Gastroesophageal sphincter (tissue), 4 donors: ENCODE measurements around the gene EEFSEC. TPM values are rescaled to one million over a fixed set of nuclear protein-coding genes. Genes with fewer than 3 reads are reported as not detected.

Experiments
- ATAC-seq: fragments of 150-250 bp; one replicate; pipeline ENCODE4 v1.9.1; 2016; ENCODE audit warnings: mild to moderate bottlenecking, moderate library complexity
- H3K27ac ChIP-seq, 4 donors: fragments of 200-600 bp; sonication (generic) in 3 of 4; 1 replicate in 3 of 4; 2 replicates in 1 of 4; pipeline ENCODE4 v1.5.1; 2016 to 2019
- H3K27me3 ChIP-seq: fragments of 200-600 bp; sonication (generic); one replicate; pipeline ENCODE4 v1.5.1; 2019
- H3K36me3 ChIP-seq, 2 donors: fragments of 200-600 bp; sonication (generic); one replicate each; pipeline ENCODE4 v1.5.1; 2019; ENCODE audit warnings: control low read depth in 1 of 2
- H3K4me1 ChIP-seq, 3 donors: fragments of 200-600 bp; sonication (generic); 1 replicate in 2 of 3; 2 replicates in 1 of 3; pipeline ENCODE4 v1.5.1; 2016 to 2019; ENCODE audit warnings: control low read depth in 2 of 3
- H3K4me3 ChIP-seq, 2 donors: fragments of 200-600 bp; sonication (generic); one replicate each; pipeline ENCODE4 v1.5.1; 2019; ENCODE audit warnings: mild to moderate bottlenecking in 1 of 2, moderate library complexity in 1 of 2
- H3K9me3 ChIP-seq, 3 donors: fragments of 200-600 bp; sonication (generic); one replicate each; pipeline ENCODE4 v1.5.1; 2017 to 2019; ENCODE audit warnings: control low read depth in 2 of 3
- EP300 ChIP-seq: sonication (generic); formaldehyde crosslinking; IDR thresholded peaks from one replicate; pipeline ENCODE4 v1.6.1; 2017; ENCODE audit warnings: antibody characterized with exemption, mild to moderate bottlenecking
- POLR2A ChIP-seq, 2 donors: fragments of 450-650 bp; IDR thresholded peaks; one replicate each; pipeline ENCODE4 v1.6.1; 2017; ENCODE audit warnings: antibody characterized with exemption in 2 of 2, mild to moderate bottlenecking in 2 of 2, moderate library complexity in 1 of 2
- POLR2AphosphoS5 ChIP-seq: sonication (generic); formaldehyde crosslinking; IDR thresholded peaks from one replicate; pipeline ENCODE4 v1.6.1; 2017; ENCODE audit warnings: antibody characterized with exemption
- WGBS, 2 donors: methylation state at CpG; one replicate each; pipeline ENCODE4 v1.1.5; 2018; ENCODE audit warnings: low coverage in 1 of 2; 5-methylcytosine and 5-hydroxymethylcytosine counted together
- total RNA-seq, 4 donors: library from RNA; depleted of rRNA; stranded (reverse); fragments of >200 nt; gene quantifications; one replicate each; pipeline ENCODE4 v1.1.0, GENCODE V29; 2016
- TF ChIP-seq, protein P1 (sequence below), 4 experiments: fragments of 200-600 bp in 2 of 4; fragments of 450-650 bp in 2 of 4; sonication (generic) in 1 of 4; IDR thresholded peaks; one replicate each; pipeline ENCODE4 v1.5.1; 2017 to 2019; ENCODE audit warnings: antibody characterized with exemption in 4 of 4, mild to moderate bottlenecking in 2 of 4, moderate library complexity in 2 of 4

The EEFSEC gene
- total RNA-seq, 4 donors from 2014 or later: 5.8 to 16.5 (median 11.4) TPM

DNA sequence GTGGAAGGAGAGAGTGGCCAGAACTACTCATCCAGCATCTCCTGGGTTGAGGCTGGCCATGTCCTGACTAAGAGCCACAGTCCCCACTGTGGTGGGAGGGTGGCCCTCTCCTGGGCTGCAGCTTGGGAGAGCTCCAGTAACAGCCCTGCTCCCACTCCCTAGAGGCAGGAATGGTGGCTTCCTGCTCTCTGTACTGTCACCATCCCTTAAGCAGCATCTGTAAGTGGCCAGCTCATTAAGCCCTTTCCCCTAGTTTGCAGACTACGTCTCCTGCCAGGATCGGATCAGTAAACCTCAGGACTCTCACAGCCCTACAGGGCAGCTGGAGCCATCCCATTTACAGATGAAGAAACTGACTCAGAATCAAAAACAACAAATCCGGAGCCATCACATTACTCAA lies 282.9 kb downstream of the EEFSEC start:
- H3K9me3 ChIP-seq: no peaks in the 10 kb centered on the region
- WGBS, 2 donors: 73% methylated on average over 2 of the region's 3 CpGs; no CpG with 5 or more reads in 1 of the 2 donors
- no peaks in the 10 kb centered on the region for H3K36me3 ChIP-seq
- H3K27ac ChIP-seq: no peak overlapping the region
- peaks cover 0 to 15% (median 9%) of the 10 kb centered on the region in 3 donors for H3K4me1 ChIP-seq
- TF ChIP-seq POLR2AphosphoS5 (no peak), POLR2A (IDR thresholded peaks at IDR 0.05) (no peak), EP300 (no peak)
- TF ChIP-seq, protein P1, sequence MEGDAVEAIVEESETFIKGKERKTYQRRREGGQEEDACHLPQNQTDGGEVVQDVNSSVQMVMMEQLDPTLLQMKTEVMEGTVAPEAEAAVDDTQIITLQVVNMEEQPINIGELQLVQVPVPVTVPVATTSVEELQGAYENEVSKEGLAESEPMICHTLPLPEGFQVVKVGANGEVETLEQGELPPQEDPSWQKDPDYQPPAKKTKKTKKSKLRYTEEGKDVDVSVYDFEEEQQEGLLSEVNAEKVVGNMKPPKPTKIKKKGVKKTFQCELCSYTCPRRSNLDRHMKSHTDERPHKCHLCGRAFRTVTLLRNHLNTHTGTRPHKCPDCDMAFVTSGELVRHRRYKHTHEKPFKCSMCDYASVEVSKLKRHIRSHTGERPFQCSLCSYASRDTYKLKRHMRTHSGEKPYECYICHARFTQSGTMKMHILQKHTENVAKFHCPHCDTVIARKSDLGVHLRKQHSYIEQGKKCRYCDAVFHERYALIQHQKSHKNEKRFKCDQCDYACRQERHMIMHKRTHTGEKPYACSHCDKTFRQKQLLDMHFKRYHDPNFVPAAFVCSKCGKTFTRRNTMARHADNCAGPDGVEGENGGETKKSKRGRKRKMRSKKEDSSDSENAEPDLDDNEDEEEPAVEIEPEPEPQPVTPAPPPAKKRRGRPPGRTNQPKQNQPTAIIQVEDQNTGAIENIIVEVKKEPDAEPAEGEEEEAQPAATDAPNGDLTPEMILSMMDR (IDR thresholded peaks at IDR 0.05): no peak
- no peak for ATAC-seq
- H3K27me3 ChIP-seq: peaks cover 85% of the 10 kb centered on the region
- no peak overlapping the region for H3K4me3 ChIP-seq

DNA sequence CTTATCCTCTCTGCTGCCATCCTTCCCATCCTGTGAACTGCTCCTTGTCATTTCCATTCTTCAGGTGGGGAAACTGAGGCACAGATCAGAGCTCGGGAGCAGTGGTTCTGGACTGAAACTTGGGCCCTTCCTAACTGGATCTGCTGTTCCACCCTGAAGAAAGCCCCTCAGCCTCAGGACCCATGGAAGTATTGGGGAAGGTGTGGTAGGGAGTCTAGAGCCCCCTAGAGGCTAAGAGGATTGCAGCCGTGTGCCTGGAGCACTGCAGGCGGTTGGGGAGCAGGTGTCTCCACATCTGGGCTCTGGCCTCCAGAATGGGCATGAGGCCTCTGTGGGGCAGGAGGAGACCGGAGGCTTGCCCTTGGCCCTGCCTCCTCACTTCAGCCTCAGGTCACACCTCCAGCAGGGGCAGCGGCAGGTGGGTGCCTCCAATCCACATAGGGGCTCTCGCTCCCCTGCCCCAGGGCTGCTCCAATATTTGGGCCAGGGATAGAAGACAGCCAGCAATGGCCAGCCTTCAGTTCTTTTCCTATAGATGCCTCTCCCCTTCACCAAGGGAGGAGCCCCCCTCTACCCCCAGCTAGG lies 285.3 kb downstream of the EEFSEC start:
- WGBS, 2 donors: 20% methylated on average over 1 of the region's 6 CpGs; no CpG with 5 or more reads in 1 of the 2 donors
- Histone ChIP-seq H3K27me3 (peaks cover 65% of the 10 kb centered on the region), H3K27ac (no peak overlapping the region), H3K4me3 (no peak overlapping the region), H3K4me1 (no peaks in the 10 kb centered on the region), H3K36me3 (no peaks in the 10 kb centered on the region), H3K9me3 (no peaks in the 10 kb centered on the region)
- no peak for ATAC-seq
- no peak for TF ChIP-seq POLR2A (IDR thresholded peaks at IDR 0.05)
- no peak for TF ChIP-seq POLR2AphosphoS5
- TF ChIP-seq, protein P1 (IDR thresholded peaks at IDR 0.05): no peak
- no peak for TF ChIP-seq EP300

DNA sequence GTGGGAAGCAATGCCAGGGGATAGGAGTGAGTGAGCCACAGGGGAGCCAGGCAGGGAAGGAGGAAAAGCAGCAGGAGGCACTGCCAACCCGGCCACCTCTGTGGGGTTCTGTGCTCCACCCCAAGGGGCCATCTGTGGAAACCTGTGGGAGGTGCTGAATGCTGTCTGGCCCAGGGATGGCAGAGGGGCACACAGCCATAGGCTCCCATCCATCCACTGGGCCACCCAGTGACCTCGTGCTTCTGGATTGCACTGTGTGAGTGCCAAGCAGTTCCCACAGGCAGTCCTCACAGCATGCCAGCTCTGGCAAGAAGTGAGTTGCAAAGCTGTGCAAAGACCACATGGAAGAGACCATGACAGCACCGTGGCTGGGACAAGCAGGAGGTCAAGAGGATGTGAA lies 285.9 kb downstream of the EEFSEC start:
- Histone ChIP-seq H3K9me3 (no peaks in the 10 kb centered on the region), H3K4me3 (no peak overlapping the region), H3K4me1 (no peaks in the 10 kb centered on the region), H3K27ac (no peak overlapping the region), H3K36me3 (no peaks in the 10 kb centered on the region), H3K27me3 (peaks cover 65% of the 10 kb centered on the region)
- WGBS, 2 donors: 45% methylated on average over 2 of the region's 3 CpGs; no CpG with 5 or more reads in 1 of the 2 donors
- TF ChIP-seq, protein P1 (IDR thresholded peaks at IDR 0.05): no peak
- TF ChIP-seq POLR2AphosphoS5: no peak
- TF ChIP-seq EP300: no peak
- no peak for ATAC-seq

DNA sequence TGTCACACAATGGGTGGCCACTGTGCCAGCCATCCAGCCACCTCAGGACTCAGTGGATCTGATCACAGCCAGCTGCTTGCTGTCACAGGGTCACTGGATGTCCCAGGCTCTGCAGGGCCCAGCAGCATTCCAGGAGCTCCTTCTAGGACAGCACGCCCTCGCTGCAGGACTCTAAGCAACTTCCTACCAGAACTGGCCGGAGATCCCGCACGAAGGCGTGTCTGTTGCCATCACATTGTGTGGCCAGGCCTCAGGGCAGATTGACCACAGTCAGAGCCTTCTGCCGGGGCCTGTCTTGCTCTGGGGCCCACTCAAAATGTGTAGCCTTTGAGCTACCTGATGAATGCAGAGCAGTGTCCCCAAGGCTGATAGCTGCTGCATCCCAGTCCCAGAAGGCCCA lies 288.8 kb downstream of the EEFSEC start:
- no peak for ATAC-seq
- WGBS, 2 donors: 78% methylated on average over 4 of the region's 7 CpGs; no CpG with 5 or more reads in 1 of the 2 donors
- no peaks in the 10 kb centered on the region for H3K9me3 ChIP-seq
- no peak overlapping the region for H3K27ac ChIP-seq
- H3K27me3 ChIP-seq: peaks cover 41% of the 10 kb centered on the region
- no peaks in the 10 kb centered on the region for H3K4me1 ChIP-seq
- no peak overlapping the region for H3K4me3 ChIP-seq
- H3K36me3 ChIP-seq: no peaks in the 10 kb centered on the region
- TF ChIP-seq POLR2A (IDR thresholded peaks at IDR 0.05) (no peak), EP300 (no peak), POLR2AphosphoS5 (no peak)
- TF ChIP-seq, protein P1 (IDR thresholded peaks at IDR 0.05): no peak

DNA sequence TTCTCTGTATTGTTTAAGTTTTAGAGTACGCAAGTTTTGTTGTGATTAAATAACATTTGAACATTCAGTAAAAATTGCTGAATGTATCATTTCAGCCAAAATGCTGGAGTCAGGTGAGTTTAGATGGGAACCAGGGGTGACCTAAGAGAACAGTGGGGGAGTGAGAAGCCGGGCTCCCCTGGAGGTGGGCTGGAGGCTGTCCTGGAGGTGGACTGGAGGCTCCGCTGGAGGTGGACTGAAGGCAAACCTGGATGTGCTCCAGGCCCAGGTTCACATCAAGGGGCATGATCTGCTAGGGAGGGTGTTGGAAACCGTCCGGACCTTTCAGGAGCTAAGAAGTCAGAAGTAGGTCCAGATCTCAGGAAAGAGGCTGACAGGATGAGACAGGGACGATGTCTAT lies 289.7 kb downstream of the EEFSEC start:
- ATAC-seq: no peak
- TF ChIP-seq POLR2AphosphoS5: no peak
- no peak for TF ChIP-seq EP300
- TF ChIP-seq, protein P1 (IDR thresholded peaks at IDR 0.05): no peak
- no peak for TF ChIP-seq POLR2A (IDR thresholded peaks at IDR 0.05)
- H3K4me1 ChIP-seq: no peaks in the 10 kb centered on the region
- no peaks in the 10 kb centered on the region for H3K36me3 ChIP-seq
- WGBS, 2 donors: 78 to 87% methylated on average over 3 to 4 of the region's 6 CpGs
- H3K27me3 ChIP-seq: peaks cover 35% of the 10 kb centered on the region
- no peaks in the 10 kb centered on the region for H3K9me3 ChIP-seq
- no peak overlapping the region for H3K27ac ChIP-seq
- H3K4me3 ChIP-seq: no peak overlapping the region
